Measurements from ENCODE around the gene PCF11. TPM values are rescaled to one million over a fixed set of nuclear protein-coding genes. Genes with fewer than 3 reads are reported as not detected.

Gene PCF11
- polyA plus RNA-seq, 2 of the 4 experiments (the other 2 are of a cell fraction) = 24.7 to 42.3 TPM

- ChIA-PET CTCF (interaction anchor here (3.0 kb wide), 1 partner anchor 65 kb away, joined by 9 read pairs; no protein-coding TSS in a partner anchor), POLR2A (no interaction called here)
- DNase-seq (ENCODE audit: low read depth in 1 of 2, low spot score in 1 of 2) (no peak), ATAC-seq (no peak), FAIRE-seq (no peak)
- Histone ChIP-seq H3K4me1 (peaks cover 16% of the 10 kb centered on the region), H3K4me2 (no peak overlapping the region), H3K27ac (no peak overlapping the region), H3K4me3 (no peak overlapping the region), H3K9me3 (no peaks in the 10 kb centered on the region)
- 94% methylated on average over 6 of the region's 6 CpGs for WGBS (ENCODE audit: missing lambda C conversion rate)
- TF ChIP-seq EHF (CRISPR knock-in tag; IDR thresholded peaks at IDR 0.05) = no peak
- TF ChIP-seq EHMT2 (IDR thresholded peaks at IDR 0.05; ENCODE audit: low read depth) = no peak
- no peak for TF ChIP-seq HEYL (CRISPR knock-in tag; IDR thresholded peaks at IDR 0.05)
- no peak for TF ChIP-seq MYC (IDR thresholded peaks at IDR 0.05; ENCODE audit: borderline replicate concordance, low read length)
- TF ChIP-seq, protein P1, sequence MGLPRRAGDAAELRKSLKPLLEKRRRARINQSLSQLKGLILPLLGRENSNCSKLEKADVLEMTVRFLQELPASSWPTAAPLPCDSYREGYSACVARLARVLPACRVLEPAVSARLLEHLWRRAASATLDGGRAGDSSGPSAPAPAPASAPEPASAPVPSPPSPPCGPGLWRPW (IDR thresholded peaks at IDR 0.05) = no peak
- no peak for TF ChIP-seq ZSCAN20 (CRISPR knock-in tag; IDR thresholded peaks at IDR 0.05)
- TF ChIP-seq RARB (CRISPR knock-in tag; IDR thresholded peaks at IDR 0.05) = no peak
- no peak for TF ChIP-seq PHF8 (IDR thresholded peaks at IDR 0.05; ENCODE audit: borderline replicate concordance, low read depth)
- TF ChIP-seq, protein P2, sequence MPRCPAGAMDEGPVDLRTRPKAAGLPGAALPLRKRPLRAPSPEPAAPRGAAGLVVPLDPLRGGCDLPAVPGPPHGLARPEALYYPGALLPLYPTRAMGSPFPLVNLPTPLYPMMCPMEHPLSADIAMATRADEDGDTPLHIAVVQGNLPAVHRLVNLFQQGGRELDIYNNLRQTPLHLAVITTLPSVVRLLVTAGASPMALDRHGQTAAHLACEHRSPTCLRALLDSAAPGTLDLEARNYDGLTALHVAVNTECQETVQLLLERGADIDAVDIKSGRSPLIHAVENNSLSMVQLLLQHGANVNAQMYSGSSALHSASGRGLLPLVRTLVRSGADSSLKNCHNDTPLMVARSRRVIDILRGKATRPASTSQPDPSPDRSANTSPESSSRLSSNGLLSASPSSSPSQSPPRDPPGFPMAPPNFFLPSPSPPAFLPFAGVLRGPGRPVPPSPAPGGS (IDR thresholded peaks at IDR 0.05) = no peak
- TF ChIP-seq HDAC2 (IDR thresholded peaks at IDR 0.05) = no peak
- TF ChIP-seq FOSL2 (IDR thresholded peaks at IDR 0.05) = no peak
- no peak for TF ChIP-seq FOSL2 (CRISPR knock-in tag; IDR thresholded peaks at IDR 0.05)
- TF ChIP-seq CBX2 (IDR thresholded peaks at IDR 0.05; ENCODE audit: borderline replicate concordance, low read depth) = no peak
- no peak for TF ChIP-seq EP300 (IDR thresholded peaks at IDR 0.05)
- TF ChIP-seq, protein P3, sequence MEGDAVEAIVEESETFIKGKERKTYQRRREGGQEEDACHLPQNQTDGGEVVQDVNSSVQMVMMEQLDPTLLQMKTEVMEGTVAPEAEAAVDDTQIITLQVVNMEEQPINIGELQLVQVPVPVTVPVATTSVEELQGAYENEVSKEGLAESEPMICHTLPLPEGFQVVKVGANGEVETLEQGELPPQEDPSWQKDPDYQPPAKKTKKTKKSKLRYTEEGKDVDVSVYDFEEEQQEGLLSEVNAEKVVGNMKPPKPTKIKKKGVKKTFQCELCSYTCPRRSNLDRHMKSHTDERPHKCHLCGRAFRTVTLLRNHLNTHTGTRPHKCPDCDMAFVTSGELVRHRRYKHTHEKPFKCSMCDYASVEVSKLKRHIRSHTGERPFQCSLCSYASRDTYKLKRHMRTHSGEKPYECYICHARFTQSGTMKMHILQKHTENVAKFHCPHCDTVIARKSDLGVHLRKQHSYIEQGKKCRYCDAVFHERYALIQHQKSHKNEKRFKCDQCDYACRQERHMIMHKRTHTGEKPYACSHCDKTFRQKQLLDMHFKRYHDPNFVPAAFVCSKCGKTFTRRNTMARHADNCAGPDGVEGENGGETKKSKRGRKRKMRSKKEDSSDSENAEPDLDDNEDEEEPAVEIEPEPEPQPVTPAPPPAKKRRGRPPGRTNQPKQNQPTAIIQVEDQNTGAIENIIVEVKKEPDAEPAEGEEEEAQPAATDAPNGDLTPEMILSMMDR (IDR thresholded peaks at IDR 0.05) = no peak
These were observed 3.2 kb upstream of the PCF11 start for GRCh38 chr11:83153764-83154163.

GRCh38 chr11:83156144-83156995 is 561 bp upstream of the PCF11 start:
- peak; percentile 93 to 94 for ATAC-seq
- Histone ChIP-seq H3K4me1 (peaks cover 29% of the 10 kb centered on the region), H3K9me3 (no peaks in the 10 kb centered on the region), H3K4me3 (peak overlapping the region; percentile 64), H3K27ac (peak overlapping the region; percentile 93 to 96), H3K4me2 (peak overlapping the region; percentile 69)
- DNase-seq (ENCODE audit: low read depth in 1 of 2, low spot score in 1 of 2) = peak; percentile 98 to 100
- CTCF ChIA-PET = interaction anchor here (0.6 to 3.0 kb wide), 9 partner anchors 18 to 437 kb away, joined by 3 to 10 read pairs (median 3); no protein-coding TSS in a partner anchor
- under 1% methylated on average over 34 of the region's 35 CpGs for WGBS (ENCODE audit: missing lambda C conversion rate)
- FAIRE-seq = no peak
- POLR2A ChIA-PET = interaction anchor here (0.6 to 2.8 kb wide), 30 partner anchors 8 to 255 kb away, joined by 3 to 44 read pairs (median 6); partner anchors contain the start of genes ANKRD42, CCDC90B, DDIAS and PRCP
- TF ChIP-seq HOXB5 (CRISPR knock-in tag; IDR thresholded peaks at IDR 0.05) (no peak), TP53 (CRISPR knock-in tag; IDR thresholded peaks at IDR 0.05) (no peak), HOXB13 (CRISPR knock-in tag; IDR thresholded peaks at IDR 0.05; ENCODE audit: low read depth) (no peak), RCOR1 (IDR thresholded peaks at IDR 0.05; ENCODE audit: low read depth, low read length) (no peak), RFX5 (IDR thresholded peaks at IDR 0.05) (peak; percentile 99), MAFK (IDR thresholded peaks at IDR 0.05; ENCODE audit: partially characterized antibody) (no peak), EP300 (IDR thresholded peaks at IDR 0.05) (no peak), NR3C1 (IDR thresholded peaks at IDR 0.05) (no peak), TFCP2L1 (CRISPR knock-in tag; IDR thresholded peaks at IDR 0.05) (no peak), ESRRA (IDR thresholded peaks at IDR 0.05; ENCODE audit: borderline replicate concordance, low read length) (no peak), HDAC2 (IDR thresholded peaks at IDR 0.05) (no peak), ZNF302 (CRISPR knock-in tag; IDR thresholded peaks at IDR 0.05) (no peak), ZFP36 (IDR thresholded peaks at IDR 0.05; ENCODE audit: borderline replicate concordance, partially characterized antibody) (no peak), JUN (IDR thresholded peaks at IDR 0.05) (no peak; a peak in 1 of 5 replicates), ZC3H11A (IDR thresholded peaks at IDR 0.05) (no peak), CBX8 (IDR thresholded peaks at IDR 0.05) (no peak), HMGXB4 (CRISPR knock-in tag; IDR thresholded peaks at IDR 0.05; ENCODE audit: borderline replicate concordance) (no peak), MYC (IDR thresholded peaks at IDR 0.05; ENCODE audit: borderline replicate concordance, low read length) (no peak; the same call in 1 of the 2 replicates), NPAS2 (CRISPR knock-in tag; IDR thresholded peaks at IDR 0.05; ENCODE audit: borderline replicate concordance) (no peak)
- TF ChIP-seq, protein P4, sequence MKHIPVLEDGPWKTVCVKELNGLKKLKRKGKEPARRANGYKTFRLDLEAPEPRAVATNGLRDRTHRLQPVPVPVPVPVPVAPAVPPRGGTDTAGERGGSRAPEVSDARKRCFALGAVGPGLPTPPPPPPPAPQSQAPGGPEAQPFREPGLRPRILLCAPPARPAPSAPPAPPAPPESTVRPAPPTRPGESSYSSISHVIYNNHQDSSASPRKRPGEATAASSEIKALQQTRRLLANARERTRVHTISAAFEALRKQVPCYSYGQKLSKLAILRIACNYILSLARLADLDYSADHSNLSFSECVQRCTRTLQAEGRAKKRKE (CRISPR knock-in tag; IDR thresholded peaks at IDR 0.05; ENCODE audit: low read depth) = no peak
